H9 (cell line): Measurements from ENCODE around the gene NXN. TPM values are rescaled to one million over a fixed set of nuclear protein-coding genes. Genes with fewer than 3 reads are reported as not detected.

Experiments used
- DNase-seq: peaks from one replicate; pipeline ENCODE4 v3.0.0-alpha.2; 2017
- H2AFZ ChIP-seq: one replicate; pipeline ENCODE4 v1.6.1; 2013; ENCODE audit warnings: mild to moderate bottlenecking, low read length, control low read depth, moderate library complexity
- H2AK5ac ChIP-seq: 2 replicates; pipeline ENCODE4 v1.6.1; 2013; ENCODE audit warnings: low read length, control low read depth, mixed read lengths; ENCODE audit not compliant: insufficient read length
- H2BK120ac ChIP-seq: one replicate; pipeline ENCODE4 v1.6.1; 2013; ENCODE audit warnings: low read depth, mild to moderate bottlenecking, low read length, control low read depth, inconsistent platforms; ENCODE audit not compliant: poor library complexity, severe bottlenecking
- H2BK12ac ChIP-seq: 2 replicates; pipeline ENCODE4 v1.6.1; 2013; ENCODE audit warnings: low read length, control low read depth, mixed read lengths, low read depth; ENCODE audit not compliant: insufficient read length
- H2BK15ac ChIP-seq: 2 replicates; pipeline ENCODE4 v1.6.1; 2013; ENCODE audit warnings: low read depth, low read length, control low read depth
- H2BK20ac ChIP-seq: one replicate; pipeline ENCODE4 v1.6.1; 2013; ENCODE audit warnings: low read depth, mild to moderate bottlenecking, low read length, control low read depth, inconsistent platforms; ENCODE audit not compliant: poor library complexity, severe bottlenecking
- H2BK5ac ChIP-seq: 2 replicates; pipeline ENCODE4 v1.6.1; 2013; ENCODE audit warnings: low read length, control low read depth, mixed read lengths; ENCODE audit not compliant: insufficient read length
- H3K14ac ChIP-seq: 2 replicates; pipeline ENCODE4 v1.6.1; 2013; ENCODE audit warnings: low read length, control low read depth; ENCODE audit not compliant: insufficient read depth
- H3K18ac ChIP-seq: 2 replicates; pipeline ENCODE4 v1.6.1; 2013; ENCODE audit warnings: low read depth, mild to moderate bottlenecking, mixed read lengths, low read length, control low read depth; ENCODE audit not compliant: insufficient read length
- H3K23ac ChIP-seq: 2 replicates; pipeline ENCODE4 v1.6.1; 2013; ENCODE audit warnings: low read length, control low read depth, mixed read lengths, low read depth; ENCODE audit not compliant: insufficient read length
- H3K23me2 ChIP-seq: 2 replicates; pipeline ENCODE4 v1.6.1; 2013; ENCODE audit warnings: low read depth, mild to moderate bottlenecking, mixed read lengths, low read length, control low read depth; ENCODE audit not compliant: insufficient read length, poor library complexity, severe bottlenecking
- H3K27ac ChIP-seq: 2 replicates; pipeline ENCODE4 v1.5.1; 2013; ENCODE audit warnings: low read length, control low read depth, mixed read lengths, low read depth; ENCODE audit not compliant: insufficient read length
- H3K27me3 ChIP-seq: 2 replicates; pipeline ENCODE4 v1.6.1; 2013; ENCODE audit warnings: low read length, control low read depth, inconsistent platforms; ENCODE audit not compliant: insufficient read depth
- H3K4ac ChIP-seq: 2 replicates; pipeline ENCODE4 v1.6.1; 2013; ENCODE audit warnings: low read depth, mild to moderate bottlenecking, control low read depth, inconsistent platforms, low read length, moderate library complexity
- H3K4me1 ChIP-seq: 2 replicates; pipeline ENCODE4 v1.6.1; 2013; ENCODE audit warnings: low read length, control low read depth, inconsistent platforms; ENCODE audit not compliant: insufficient read depth
- H3K4me2 ChIP-seq: 2 replicates; pipeline ENCODE4 v1.6.1; 2013; ENCODE audit warnings: low read length, control low read depth, mixed read lengths; ENCODE audit not compliant: insufficient read length, insufficient read depth
- H3K56ac ChIP-seq: 2 replicates; pipeline ENCODE4 v1.6.1; 2013; ENCODE audit warnings: low read depth, mild to moderate bottlenecking, mixed read lengths, low read length, control low read depth; ENCODE audit not compliant: insufficient read length
- H3K79me1 ChIP-seq: 2 replicates; pipeline ENCODE4 v1.6.1; 2013; ENCODE audit warnings: low read depth, mild to moderate bottlenecking, moderate library complexity, low read length, control low read depth, inconsistent platforms; ENCODE audit not compliant: insufficient read depth, poor library complexity, severe bottlenecking
- H3K79me2 ChIP-seq: 2 replicates; pipeline ENCODE4 v1.6.1; 2013; ENCODE audit warnings: low read length, control low read depth, inconsistent platforms; ENCODE audit not compliant: insufficient read depth
- H3K9ac ChIP-seq: 2 replicates; pipeline ENCODE4 v1.6.1; 2013; ENCODE audit warnings: low read length, control low read depth, mixed read lengths; ENCODE audit not compliant: insufficient read length; ENCODE audit errors: extremely low read depth
- H3K9me3 ChIP-seq: one replicate; pipeline ENCODE4 v1.6.1; 2013; ENCODE audit warnings: low read depth, low read length, inconsistent platforms; ENCODE audit not compliant: control insufficient read depth
- H3T11ph ChIP-seq: one replicate; pipeline ENCODE4 v1.6.1; 2013; ENCODE audit warnings: mild to moderate bottlenecking, low read length, control low read depth, inconsistent platforms
- H4K20me1 ChIP-seq: one replicate; pipeline ENCODE4 v1.6.1; 2013; ENCODE audit not compliant: control insufficient read depth, insufficient read length, insufficient read depth
- H4K5ac ChIP-seq: 2 replicates; pipeline ENCODE4 v1.6.1; 2013; ENCODE audit warnings: low read depth, mild to moderate bottlenecking, mixed read lengths, low read length, control low read depth; ENCODE audit not compliant: insufficient read length
- H4K8ac ChIP-seq: replicated peaks from 2 replicates; pipeline ENCODE4 v1.6.1; 2013; ENCODE audit warnings: low read length, control low read depth, mixed read lengths, low read depth; ENCODE audit not compliant: insufficient read length
- H4K91ac ChIP-seq: 2 replicates; pipeline ENCODE4 v1.6.1; 2013; ENCODE audit warnings: low read depth, mild to moderate bottlenecking, moderate library complexity, mixed read lengths, low read length, control low read depth; ENCODE audit not compliant: insufficient read length
- H3K27ac Mint-ChIP-seq, 3 experiments: 2 replicates in 2 of 3; 3 replicates in 1 of 3; pipeline ENCODE4 v1.8.0; 2020 to 2021; ENCODE audit warnings: mixed read lengths in 3 of 3, mild to moderate bottlenecking in 1 of 3, moderate library complexity in 1 of 3
- H3K27me3 Mint-ChIP-seq: 2 replicates; pipeline ENCODE4 v1.8.0; 2021; ENCODE audit warnings: low read depth, mild to moderate bottlenecking, moderate library complexity, mixed read lengths
- H3K36me3 Mint-ChIP-seq, 3 experiments: 2 replicates in 2 of 3; 3 replicates in 1 of 3; pipeline ENCODE4 v1.8.0; 2020 to 2021; ENCODE audit warnings: low read depth in 3 of 3, mixed read lengths in 3 of 3; ENCODE audit not compliant: insufficient read depth in 1 of 3
- H3K4me1 Mint-ChIP-seq, 2 experiments: 2 replicates each; pipeline ENCODE4 v1.8.0; 2020; ENCODE audit warnings: mixed read lengths in 2 of 2
- H3K4me3 Mint-ChIP-seq, 2 experiments: 2 replicates in 1 of 2; 3 replicates in 1 of 2; pipeline ENCODE4 v1.8.0; 2020 to 2021; ENCODE audit warnings: mild to moderate bottlenecking in 2 of 2, mixed read lengths in 2 of 2, moderate library complexity in 1 of 2
- H3K9me3 Mint-ChIP-seq, 2 experiments: 2 replicates in 1 of 2; 3 replicates in 1 of 2; pipeline ENCODE4 v1.8.0; 2020; ENCODE audit warnings: mild to moderate bottlenecking in 2 of 2, mixed read lengths in 2 of 2, moderate library complexity in 1 of 2
- WGBS: extraction: QIAGEN DNeasy Blood & Tissue Kit; methylation state at CpG from one replicate; pipeline ENCODE4 v1.1.7; 2013; ENCODE audit warnings: missing lambda C conversion rate, low lambda C conversion rate, mixed read lengths; ENCODE audit not compliant: insufficient read length; ENCODE audit errors: extremely low coverage; 5-methylcytosine and 5-hydroxymethylcytosine counted together
- total RNA-seq: library from RNA; stranded (reverse); gene quantifications from 2 replicates; pipeline ENCODE4 v1.2.1, GENCODE V29; 2021
- TF ChIP-seq, protein P1 (sequence below): fragments of 200-600 bp; sonication (generic); conservative IDR thresholded peaks from 3 replicates; pipeline ENCODE4 v1.8.0; 2021; ENCODE audit warnings: antibody characterized with exemption, mild to moderate bottlenecking

Gene NXN
- total RNA-seq, 1 experiment from 2014 or later: 93.6 TPM

DNA sequence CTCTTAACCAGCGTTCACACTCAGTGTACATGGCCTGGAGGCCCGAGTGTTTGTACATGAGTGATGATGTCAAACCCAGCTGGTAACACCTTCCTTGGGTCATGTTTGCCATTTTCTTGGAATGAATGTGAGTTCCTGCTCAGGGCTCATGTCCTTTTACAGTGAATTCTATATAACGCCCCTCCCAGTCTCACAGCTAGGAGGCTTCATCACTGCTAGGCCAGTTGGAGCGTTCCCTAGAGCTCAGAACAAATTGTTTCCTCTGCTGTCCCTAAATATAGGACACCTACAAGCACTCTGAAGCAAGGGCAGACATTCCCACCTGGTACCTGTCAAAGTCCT is 22.8 kb upstream of the NXN start:
- Histone ChIP-seq H3K4me2 (no peak overlapping the region), H4K5ac (no peak overlapping the region), H3K18ac (no peak overlapping the region), H2BK15ac (no peak overlapping the region), H2AFZ (no peak overlapping the region), H2AK5ac (no peak overlapping the region), H3T11ph (no peak overlapping the region), H3K9me3 (no peaks in the 10 kb centered on the region), H2BK20ac (no peak overlapping the region), H3K23ac (no peak overlapping the region), H2BK5ac (no peak overlapping the region), H2BK12ac (no peak overlapping the region), H3K4ac (no peak overlapping the region), H3K4me1 (peaks cover 2% of the 10 kb centered on the region; the same call in 1 of the 2 replicates), H3K27me3 (no peaks in the 10 kb centered on the region), H3K27ac (no peak overlapping the region), H3K23me2 (no peaks in the 10 kb centered on the region), H4K8ac (no peak overlapping the region), H3K9ac (no peak overlapping the region), H3K14ac (no peak overlapping the region), H3K56ac (no peak overlapping the region), H3K79me1 (no peaks in the 10 kb centered on the region), H2BK120ac (no peak overlapping the region), H4K20me1 (no peaks in the 10 kb centered on the region), H4K91ac (no peak overlapping the region), H3K79me2 (no peaks in the 10 kb centered on the region; the same call in 1 of the 2 replicates)
- Mint-ChIP-seq H3K27me3 (no peaks in the 10 kb centered on the region; the same call in 1 of the 2 replicates), H3K4me3 (no peak overlapping the region), H3K27ac (0 out of 7 replicates have a peak overlapping the region, but pooled peaks of 1 of the 3 experiments have one; percentile 64), H3K36me3 (peaks cover 14 to 53% (median 40%) of the 10 kb centered on the region in 3 experiments; a peak in 6 of 7 replicates), H3K9me3 (no peaks in the 10 kb centered on the region), H3K4me1 (peaks cover 17% of the 10 kb centered on the region in 2 experiments)
- DNase-seq: no peak
- no CpG with 5 or more reads among the region's 4 CpGs for WGBS
- TF ChIP-seq, protein P1, sequence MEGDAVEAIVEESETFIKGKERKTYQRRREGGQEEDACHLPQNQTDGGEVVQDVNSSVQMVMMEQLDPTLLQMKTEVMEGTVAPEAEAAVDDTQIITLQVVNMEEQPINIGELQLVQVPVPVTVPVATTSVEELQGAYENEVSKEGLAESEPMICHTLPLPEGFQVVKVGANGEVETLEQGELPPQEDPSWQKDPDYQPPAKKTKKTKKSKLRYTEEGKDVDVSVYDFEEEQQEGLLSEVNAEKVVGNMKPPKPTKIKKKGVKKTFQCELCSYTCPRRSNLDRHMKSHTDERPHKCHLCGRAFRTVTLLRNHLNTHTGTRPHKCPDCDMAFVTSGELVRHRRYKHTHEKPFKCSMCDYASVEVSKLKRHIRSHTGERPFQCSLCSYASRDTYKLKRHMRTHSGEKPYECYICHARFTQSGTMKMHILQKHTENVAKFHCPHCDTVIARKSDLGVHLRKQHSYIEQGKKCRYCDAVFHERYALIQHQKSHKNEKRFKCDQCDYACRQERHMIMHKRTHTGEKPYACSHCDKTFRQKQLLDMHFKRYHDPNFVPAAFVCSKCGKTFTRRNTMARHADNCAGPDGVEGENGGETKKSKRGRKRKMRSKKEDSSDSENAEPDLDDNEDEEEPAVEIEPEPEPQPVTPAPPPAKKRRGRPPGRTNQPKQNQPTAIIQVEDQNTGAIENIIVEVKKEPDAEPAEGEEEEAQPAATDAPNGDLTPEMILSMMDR: no peak
